HCT116 (cell line): ENCODE data around the gene QPCTL. TPM values are rescaled to one million over a fixed set of nuclear protein-coding genes. Genes with fewer than 3 reads are reported as not detected.
"Not testable (repeated sequence)": the region's sequence is repeated elsewhere in the genome, so short reads cannot be mapped to it uniquely, and the experiment has no call there.

Experiments
- ATAC-seq: fragments of 200-7000 bp; cut with Tn5 transposase; 2 replicates; pipeline ENCODE4 v1.9.1; 2020; ENCODE audit warnings: mild to moderate bottlenecking, moderate library complexity
- BruUV-seq: library from RNA; stranded (reverse); fragments of 400-500 nt; replicated peaks from 2 replicates; lab custom pipeline; 2021; lab: Mats Ljungman, UMichigan
- CTCF ChIA-PET: fragments of 300-600 bp; sonication (Branson Sonifier 250); formaldehyde crosslinking; loops from one replicate; lab custom pipeline; 2021; ENCODE audit warnings: antibody characterized with exemption; lab: Charles Lee
- POLR2A ChIA-PET: fragments of 300-600, 350-600 bp; sonication (Branson Sonifier 250); formaldehyde crosslinking; loops from one replicate; lab custom pipeline; 2021; ENCODE audit warnings: antibody characterized with exemption; lab: Charles Lee
- RAD21 ChIA-PET, 2 experiments: fragments of 300-600 bp; sonication (Branson Sonifier 250); formaldehyde crosslinking; loops; one replicate each; lab custom pipeline; 2023; ENCODE audit warnings: low total read pairs in 2 of 2; ENCODE audit not compliant: uncharacterized antibody in 2 of 2, unreplicated experiment in 2 of 2, low non-redundant PET in 1 of 2; lab: Charles Lee
- DNase-seq: peaks from one replicate; pipeline ENCODE4 v3.0.0-alpha.2; 2010; ENCODE audit warnings: low read depth, low spot score
- H2AFZ ChIP-seq: fragments of 200-600 bp; shearing (Covaris generic), sonication (generic); 2 replicates; pipeline ENCODE4 v1.6.1; 2017; ENCODE audit warnings: low read depth, mixed run types, mixed read lengths, antibody characterized with exemption, low read length; ENCODE audit not compliant: poor library complexity, severe bottlenecking
- H3K27ac ChIP-seq: 2 replicates; pipeline ENCODE4 v1.5.1; 2012; ENCODE audit warnings: low read depth, low read length
- H3K27me3 ChIP-seq: fragments of 200-600 bp; sonication (generic); 2 replicates; pipeline ENCODE4 v1.6.1; 2016; ENCODE audit warnings: mixed run types, low read length, mixed read lengths; ENCODE audit not compliant: insufficient read depth
- H3K36me3 ChIP-seq, 2 experiments: fragments of 200-500 bp in 1 of 2; fragments of 200-600 bp in 1 of 2; sonication (Bioruptor generic) in 1 of 2; sonication (generic) in 1 of 2; 2 replicates each; pipeline versions ENCODE4 v1.5.1 to v1.6.1; 2014 to 2016; ENCODE audit warnings: low read length in 2 of 2, inconsistent platforms in 1 of 2, mixed read lengths in 1 of 2, mixed run types in 1 of 2; ENCODE audit not compliant: insufficient read depth in 2 of 2, control insufficient read depth in 1 of 2
- H3K4me1 ChIP-seq, 2 experiments: fragments of 200-600 bp in 1 of 2; sonication (generic) in 1 of 2; 2 replicates each; pipeline versions ENCODE4 v1.5.1 to v1.6.1; 2012 to 2017; ENCODE audit warnings: low read length in 2 of 2, inconsistent platforms in 1 of 2, mild to moderate bottlenecking in 1 of 2, mixed read lengths in 1 of 2, mixed run types in 1 of 2, moderate library complexity in 1 of 2; ENCODE audit not compliant: insufficient read depth in 2 of 2, control insufficient read depth in 1 of 2
- H3K4me2 ChIP-seq: fragments of 200-600 bp; sonication (generic); 2 replicates; pipeline ENCODE4 v1.6.1; 2017; ENCODE audit warnings: mixed run types, low read length, mixed read lengths
- H3K4me3 ChIP-seq, 2 experiments: fragments of 200-600 bp in 1 of 2; sonication (generic) in 1 of 2; replicated peaks in 1 of 2; 2 replicates each; pipeline ENCODE4 v1.5.1; 2011 to 2016; ENCODE audit warnings: low read length in 2 of 2, control low read depth in 1 of 2, low read depth in 1 of 2, mild to moderate bottlenecking in 1 of 2, mixed read lengths in 1 of 2, mixed run types in 1 of 2
- H3K79me2 ChIP-seq: fragments of 200-600 bp; sonication (generic); 2 replicates; pipeline ENCODE4 v1.6.1; 2017; ENCODE audit warnings: mild to moderate bottlenecking, mixed run types, low read length, moderate library complexity, mixed read lengths; ENCODE audit not compliant: insufficient read depth
- H3K9ac ChIP-seq: fragments of 200-600 bp; sonication (generic); 2 replicates; pipeline ENCODE4 v1.6.1; 2016; ENCODE audit warnings: low read length, mixed read lengths
- H3K9me2 ChIP-seq: fragments of 200-600 bp; sonication (generic), shearing (Covaris generic); 2 replicates; pipeline ENCODE4 v1.6.1; 2017; ENCODE audit warnings: mixed run types, mild to moderate bottlenecking, moderate library complexity; ENCODE audit not compliant: insufficient read depth
- H3K9me3 ChIP-seq, 2 experiments: fragments of 200-500 bp in 1 of 2; fragments of 200-600 bp in 1 of 2; sonication (Bioruptor generic) in 1 of 2; sonication (generic) in 1 of 2; 2 replicates each; pipeline ENCODE4 v1.6.1; 2014 to 2017; ENCODE audit warnings: low read length in 2 of 2, mixed read lengths in 2 of 2, inconsistent platforms in 1 of 2, low read depth in 1 of 2, mild to moderate bottlenecking in 1 of 2, mixed run types in 1 of 2, moderate library complexity in 1 of 2; ENCODE audit not compliant: control insufficient read depth in 1 of 2, insufficient read depth in 1 of 2
- H4K20me1 ChIP-seq: fragments of 200-600 bp; sonication (generic), shearing (Covaris generic); 2 replicates; pipeline ENCODE4 v1.6.1; 2017; ENCODE audit warnings: mixed run types, mild to moderate bottlenecking, moderate library complexity; ENCODE audit not compliant: insufficient read depth
- CTCF ChIP-seq, 3 experiments: fragments of 200-600 bp in 1 of 3; sonication (generic) in 1 of 3; IDR thresholded peaks in 2 of 3; conservative IDR thresholded peaks in 1 of 3; 2 replicates each; pipeline ENCODE4 v1.5.1; 2012 to 2017; ENCODE audit warnings: low read depth in 2 of 3, low read length in 2 of 3, antibody characterized with exemption in 1 of 3, borderline replicate concordance in 1 of 3, control low read depth in 1 of 3, mild to moderate bottlenecking in 1 of 3, mixed read lengths in 1 of 3, mixed run types in 1 of 3, moderate library complexity in 1 of 3; ENCODE audit not compliant: insufficient read depth in 1 of 3
- REST ChIP-seq: IDR thresholded peaks from 2 replicates; pipeline ENCODE4 v1.6.1; 2012; ENCODE audit warnings: low read depth
- intact Hi-C: fragments of 100-400 bp; cut with micrococcal nuclease; formaldehyde crosslinking; loops from 2 replicates; pipeline ENCODE4 v1.10.0; 2022
- total RNA-seq: library from RNA; stranded (reverse); gene quantifications from one replicate; pipeline ENCODE4 v1.2.1, GENCODE V29; 2021; ENCODE audit not compliant: unreplicated experiment

Gene QPCTL
- total RNA-seq, 1 experiment from 2014 or later = 19.5 TPM

DNA sequence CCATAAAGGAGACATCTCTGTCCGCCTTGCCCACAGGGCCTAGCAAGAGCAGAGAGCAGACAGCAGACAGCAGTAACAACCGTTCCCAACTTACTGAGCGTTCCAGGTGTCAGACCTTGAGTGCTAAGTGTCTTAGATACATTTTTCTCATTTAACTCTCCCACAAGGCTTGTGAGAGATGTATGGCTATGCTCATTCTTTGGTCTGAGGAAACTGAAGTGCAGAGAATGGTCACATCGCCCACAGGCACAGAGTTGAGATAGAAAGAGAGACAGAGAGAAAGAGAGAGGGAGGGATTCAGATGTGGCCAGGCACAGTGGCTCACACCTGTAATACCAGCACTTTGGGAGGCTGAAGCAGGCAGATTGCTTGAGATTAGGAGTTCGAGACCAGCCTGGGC lies 55.0 kb downstream of the QPCTL start:
- TF ChIP-seq REST = no peak
- TF ChIP-seq CTCF (IDR thresholded peaks at IDR 0.05 in 2 of 3, conservative IDR thresholded peaks at IDR 0.05 in 1 of 3; ENCODE audit: borderline replicate concordance in 1 of 3, insufficient read depth in 1 of 3, low read depth in 2 of 3, low read length in 2 of 3) = no peak
- Histone ChIP-seq H3K36me3 (no peaks in the 10 kb centered on the region), H3K27me3 (no peaks in the 10 kb centered on the region), H3K9me3 (no peaks in the 10 kb centered on the region), H3K9ac (no peak overlapping the region), H3K4me1 (no peaks in the 10 kb centered on the region), H3K9me2 (no peaks in the 10 kb centered on the region), H3K27ac (no peak overlapping the region), H3K79me2 (no peaks in the 10 kb centered on the region), H4K20me1 (no peaks in the 10 kb centered on the region), H3K4me2 (no peak overlapping the region), H3K4me3 (no peak overlapping the region), H2AFZ (no peak overlapping the region)
- ChIA-PET POLR2A (no interaction called here), RAD21 (no interaction called here), CTCF (no interaction called here)
- intact Hi-C loops = no loop called here
- no TSS peak for BruUV-seq
- ATAC-seq (no peak), DNase-seq (no peak)

- H3K9me2 ChIP-seq, H3K9me3 ChIP-seq, H2AFZ ChIP-seq, H3K4me1 ChIP-seq, H3K27me3 ChIP-seq, ATAC-seq, POLR2A ChIA-PET, RAD21 ChIA-PET, H3K9ac ChIP-seq, H3K4me3 ChIP-seq, H3K36me3 ChIP-seq, H3K79me2 ChIP-seq, H4K20me1 ChIP-seq, CTCF ChIA-PET, DNase-seq, H3K27ac ChIP-seq, H3K4me2 ChIP-seq, BruUV-seq, intact Hi-C loops: not testable (repeated sequence)
Observed at GRCh38 chr19:45751483-45751882, 59.0 kb downstream of the QPCTL start.
